Right renal cortex interstitium (tissue), 3 donors: ENCODE results near the gene SYT3. TPM values are rescaled to one million over a fixed set of nuclear protein-coding genes. Genes with fewer than 3 reads are reported as not detected.
"Not testable (repeated sequence)": the region's sequence is repeated elsewhere in the genome, so short reads cannot be mapped to it uniquely, and the experiment has no call there.

ENCODE experiments used
- DNase-seq, 3 donors: peaks; one replicate each; pipeline ENCODE4 v3.0.0-alpha.2; 2013; ENCODE audit warnings: low read depth in 3 of 3, low spot score in 2 of 3
- polyA plus RNA-seq, 3 donors: library from polyadenylated mRNA; unstranded; fragments of 120-200 nt; gene quantifications; one replicate each; pipeline ENCODE4 v1.2.1, GENCODE V29; 2013; ENCODE audit not compliant: insufficient read length in 3 of 3

SYT3 gene
- polyA plus RNA-seq, 3 donors, result 0.47 to 1.0 (median 0.65) TPM

DNA sequence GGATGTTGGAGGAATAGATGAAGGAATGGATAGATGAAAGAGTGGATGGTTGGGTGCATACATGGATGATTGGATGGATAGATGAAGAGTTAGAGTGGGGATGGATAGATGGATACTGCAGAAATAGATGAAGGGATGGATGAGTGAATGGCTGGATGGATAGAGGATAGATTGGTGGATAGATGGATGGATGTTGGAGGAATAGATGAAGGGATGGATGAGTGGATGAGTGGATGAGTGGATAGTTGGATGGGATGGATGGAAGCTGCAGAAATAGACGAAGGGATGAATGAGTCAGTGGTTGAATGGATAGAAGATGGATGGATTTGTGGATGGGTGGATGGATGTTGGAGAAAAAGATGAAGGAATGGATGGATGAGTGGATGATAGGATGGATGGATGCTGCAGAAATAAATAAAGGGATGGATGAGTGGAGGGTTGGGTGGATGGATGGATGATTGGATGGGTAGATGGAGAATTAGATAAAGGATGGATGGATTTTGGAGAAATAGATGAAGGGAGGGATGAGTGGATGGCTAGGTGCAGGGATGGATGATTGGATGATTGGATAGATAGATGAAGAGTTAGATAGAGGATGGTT lies 4.7 kb upstream of the SYT3 start:
- DNase-seq, result no peak

DNA sequence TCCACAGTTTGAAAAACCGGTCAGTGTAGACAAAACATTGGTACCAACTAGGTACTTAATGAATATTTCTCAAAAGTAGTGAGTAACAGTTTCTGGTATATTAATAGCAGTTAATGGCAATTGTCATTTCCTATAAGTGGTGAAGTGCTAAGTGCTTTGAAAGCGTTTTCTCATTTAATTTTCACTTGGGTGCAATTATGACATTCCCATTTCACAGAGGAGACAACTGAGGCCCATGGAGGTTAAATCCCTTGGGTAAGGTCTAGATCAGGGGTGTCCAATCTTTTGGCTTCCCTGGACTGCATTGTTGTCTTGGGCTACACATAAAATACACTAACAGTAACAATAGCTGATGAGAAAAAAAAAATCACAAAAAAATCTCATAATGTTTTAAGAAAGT lies 687 bp upstream of the SYT3 start:
- DNase-seq, result no peak

DNA sequence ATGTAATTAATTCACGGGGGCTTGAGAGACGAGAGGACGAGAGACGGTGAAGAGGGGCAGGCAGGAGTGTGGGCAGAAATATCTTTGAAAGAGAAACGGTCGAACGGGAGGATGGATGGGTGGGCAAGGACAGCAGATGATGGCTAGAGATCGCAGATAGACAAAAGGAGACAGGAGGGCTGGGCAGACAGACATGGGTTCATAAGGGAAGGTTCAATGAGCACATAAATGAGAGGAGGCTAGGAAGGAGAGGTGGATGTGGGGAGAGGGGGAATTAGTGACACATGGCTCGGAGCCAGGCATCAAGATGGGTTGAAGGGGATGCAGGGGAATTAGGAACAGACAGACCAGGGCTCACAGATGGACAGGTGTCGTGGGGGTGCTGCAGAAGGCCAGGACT lies 1.1 kb downstream of the SYT3 start:
- no peak for DNase-seq

DNA sequence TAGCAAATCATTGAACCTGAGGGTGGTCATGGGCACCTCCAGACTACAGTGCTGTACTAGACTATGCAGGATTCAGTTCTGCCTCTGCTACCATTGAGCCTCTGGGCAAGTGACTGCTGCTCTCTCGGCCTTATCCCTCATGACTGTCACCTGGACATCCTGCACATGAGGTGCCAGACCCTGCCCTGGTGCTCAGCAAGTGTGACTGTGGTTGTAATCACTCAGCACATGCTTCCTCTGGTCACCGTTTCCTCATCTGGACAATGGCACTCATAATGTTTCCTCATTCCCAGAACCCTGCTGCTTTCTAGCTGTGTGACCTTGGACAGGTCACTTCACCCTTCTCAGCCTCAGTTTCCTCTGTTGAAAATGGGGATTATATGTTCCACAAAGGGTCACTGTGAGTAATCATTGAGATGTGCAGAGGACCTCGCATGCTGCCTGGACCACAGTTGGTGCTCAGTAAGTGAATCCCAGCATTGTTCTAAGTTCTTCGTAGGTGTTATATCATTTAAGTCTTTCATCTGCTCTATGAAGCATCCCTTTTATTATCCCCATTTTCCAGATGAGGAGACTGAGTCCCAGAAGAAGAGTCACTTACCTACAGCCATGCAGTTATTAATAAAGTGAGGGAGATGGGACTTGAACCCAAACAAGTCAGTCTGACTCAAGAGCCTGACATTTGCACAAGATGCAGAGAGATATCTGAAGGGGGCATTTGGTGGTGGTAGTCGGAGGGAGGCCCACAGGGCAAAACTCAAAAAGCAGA lies 3.2 kb downstream of the SYT3 start:
- DNase-seq, result no peak

DNA sequence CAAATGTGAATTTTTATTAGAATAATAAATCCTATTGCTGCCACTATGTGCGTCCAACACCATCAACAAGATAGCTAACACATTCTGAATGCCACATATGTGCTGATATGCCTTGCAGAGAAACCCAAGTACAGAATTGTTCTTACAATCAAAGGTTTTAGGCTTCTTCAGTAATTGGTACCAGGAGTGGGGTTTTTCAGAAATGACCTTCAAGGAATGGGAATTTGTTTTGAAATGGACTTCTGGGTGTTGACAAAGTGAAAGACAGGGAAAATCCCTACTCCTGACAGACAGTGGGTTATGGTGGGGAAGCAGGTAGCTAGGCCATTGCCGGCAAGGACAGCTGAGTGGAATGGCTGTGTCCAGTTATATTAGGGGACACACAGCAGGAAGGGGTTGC lies 5.7 kb downstream of the SYT3 start:
- no peak for DNase-seq

DNA sequence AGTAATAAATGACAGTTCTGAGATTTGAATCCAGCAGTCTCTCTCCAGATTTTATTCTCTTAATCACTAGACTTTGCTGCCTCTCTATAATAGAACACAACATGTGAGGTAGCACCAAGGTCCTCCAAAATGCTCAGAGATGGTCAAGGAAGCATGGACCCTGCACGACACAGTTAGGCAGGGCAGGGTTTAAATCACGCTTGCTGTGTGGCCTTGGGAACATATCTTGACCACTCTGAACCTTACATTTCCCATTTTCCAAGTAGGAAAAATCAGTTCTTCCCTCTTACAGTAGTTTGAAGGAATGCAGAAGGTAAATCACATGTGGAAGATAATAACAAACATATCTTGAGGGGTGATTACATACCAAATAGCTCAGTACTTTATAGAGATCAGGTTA lies 6.3 kb downstream of the SYT3 start:
- DNase-seq, result no peak

DNA sequence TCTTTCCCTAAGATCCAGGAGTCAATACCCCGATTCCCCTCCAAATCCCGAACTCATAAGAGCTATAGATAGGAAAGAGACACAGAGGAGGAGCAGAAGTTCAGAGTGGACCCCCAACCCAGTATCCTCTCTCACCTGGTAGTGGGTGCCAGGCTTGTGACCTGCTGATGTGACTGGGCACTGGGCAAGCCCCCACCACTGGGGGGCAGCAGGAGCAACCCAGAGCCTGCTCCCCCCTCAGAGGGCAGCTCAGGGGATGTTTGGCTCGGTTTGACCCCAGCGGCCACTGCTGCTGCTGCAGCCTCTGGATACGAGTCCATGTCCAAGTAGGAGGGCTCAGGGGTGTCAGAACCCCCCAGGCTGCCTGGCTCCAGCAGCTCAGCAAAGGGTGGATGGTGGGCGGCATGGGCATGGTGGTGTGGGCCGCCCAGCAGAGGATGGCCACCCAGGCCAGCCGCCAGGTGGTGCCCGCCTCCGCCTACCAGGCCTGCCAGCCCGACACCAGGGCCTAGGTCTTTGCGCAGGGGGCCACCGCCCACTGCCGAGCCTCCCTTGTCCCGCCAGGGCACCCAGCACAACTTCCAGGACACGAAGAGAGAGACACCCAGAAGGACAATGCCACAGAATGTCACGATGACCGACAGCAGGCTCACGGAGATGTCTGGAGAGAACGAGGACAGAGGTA lies 7.4 kb downstream of the SYT3 start:
- no peak for DNase-seq

DNA sequence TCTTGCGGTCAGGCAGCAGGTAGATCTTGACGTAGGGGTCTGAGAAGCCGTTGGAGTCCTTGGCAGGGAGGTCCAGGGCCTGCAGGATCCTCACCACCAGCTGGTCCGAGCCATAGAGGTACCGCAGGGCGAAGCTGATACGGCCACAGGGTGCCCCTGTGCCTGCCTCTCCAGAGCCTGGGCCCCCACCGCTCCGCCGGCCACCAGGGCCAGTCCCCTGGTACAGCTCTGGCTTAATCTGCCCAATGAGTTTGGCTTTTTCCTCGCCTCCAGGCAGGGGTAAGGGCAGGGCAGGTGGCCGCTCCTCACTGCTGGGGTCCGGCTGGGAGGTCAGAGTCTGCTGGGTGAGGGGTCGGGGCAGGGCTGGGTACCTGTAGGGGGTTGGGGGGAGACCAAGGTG lies 9.9 kb downstream of the SYT3 start:
- DNase-seq, result no peak

DNA sequence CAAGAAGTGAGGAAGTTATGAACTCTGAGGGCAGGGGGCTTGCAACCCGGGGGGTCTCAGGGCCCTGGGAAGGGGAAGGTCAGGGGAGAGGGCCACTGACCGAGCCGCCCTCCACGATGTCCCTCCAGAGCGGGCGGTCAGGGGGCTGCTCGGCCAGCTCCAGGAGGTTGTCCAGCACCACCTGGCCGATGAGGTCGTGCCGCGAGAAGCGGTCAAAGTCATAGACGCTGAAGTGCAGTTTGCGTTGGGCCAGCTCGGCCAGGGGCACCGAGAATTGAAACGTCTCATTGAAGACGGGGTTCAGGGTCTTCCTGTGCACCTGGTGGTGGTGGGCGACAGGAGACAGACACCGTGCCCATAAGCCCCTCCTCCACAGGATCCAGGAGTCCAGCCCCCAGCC lies 10.5 kb downstream of the SYT3 start:
- DNase-seq, result no peak

DNA sequence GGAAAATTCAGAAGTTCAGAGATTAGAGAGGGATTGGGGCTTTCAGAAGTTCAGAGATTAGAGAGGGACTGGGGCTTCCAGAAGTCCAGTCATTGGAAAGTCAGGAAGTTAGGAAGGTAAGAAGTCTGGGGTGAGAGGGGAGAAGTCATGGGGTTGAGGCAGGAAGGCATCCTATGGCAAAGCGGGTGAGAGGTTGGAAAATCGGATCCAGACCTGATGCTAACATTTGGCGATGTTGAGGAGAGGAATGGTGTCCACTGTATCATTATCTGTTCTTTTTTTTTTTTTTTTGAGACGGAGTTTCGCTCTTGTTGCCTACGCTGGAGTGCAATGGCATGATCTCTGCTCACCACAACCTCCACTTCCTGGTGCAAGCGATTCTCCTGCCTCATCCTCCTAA lies 11.1 kb downstream of the SYT3 start:
- no peak for DNase-seq

DNA sequence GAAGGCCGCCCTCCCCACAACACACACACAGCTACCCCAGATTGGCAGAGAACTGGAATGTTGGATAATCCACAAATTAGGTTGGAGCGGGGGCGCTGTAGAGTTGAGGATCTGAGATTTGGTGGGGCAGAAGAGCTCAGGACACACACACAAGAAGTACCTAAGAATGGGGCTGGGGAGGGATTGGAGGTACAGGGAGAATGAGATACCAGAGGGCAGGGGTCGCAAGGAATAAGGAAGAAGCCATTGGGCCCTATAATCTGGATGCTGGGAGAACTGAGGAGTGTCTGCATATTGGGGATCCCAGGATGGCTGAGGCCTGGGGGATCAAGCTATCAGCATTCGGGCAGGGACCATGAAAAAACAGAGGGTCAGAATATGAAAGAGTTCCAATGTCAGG lies 11.5 kb downstream of the SYT3 start:
- no peak for DNase-seq

DNA sequence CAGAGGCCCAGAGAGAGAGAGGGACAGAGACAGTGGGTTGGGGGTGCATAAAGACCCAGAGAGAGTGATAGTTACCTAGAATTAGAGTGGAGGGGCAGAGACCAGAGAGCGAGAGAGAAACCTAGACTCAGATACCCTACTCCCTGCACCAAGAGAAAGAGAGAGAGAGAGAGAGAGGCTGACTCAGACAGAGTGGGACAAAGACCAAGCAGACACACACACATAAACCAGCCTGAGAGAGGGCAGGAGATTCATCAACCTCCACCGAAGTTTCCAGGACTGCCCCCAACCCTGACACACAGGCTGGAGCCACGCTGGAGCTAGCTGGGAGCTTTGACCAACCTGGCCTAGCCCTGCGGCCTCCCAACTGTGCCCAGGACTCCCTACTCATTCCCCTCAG lies 12.9 kb downstream of the SYT3 start:
- no peak for DNase-seq

DNA sequence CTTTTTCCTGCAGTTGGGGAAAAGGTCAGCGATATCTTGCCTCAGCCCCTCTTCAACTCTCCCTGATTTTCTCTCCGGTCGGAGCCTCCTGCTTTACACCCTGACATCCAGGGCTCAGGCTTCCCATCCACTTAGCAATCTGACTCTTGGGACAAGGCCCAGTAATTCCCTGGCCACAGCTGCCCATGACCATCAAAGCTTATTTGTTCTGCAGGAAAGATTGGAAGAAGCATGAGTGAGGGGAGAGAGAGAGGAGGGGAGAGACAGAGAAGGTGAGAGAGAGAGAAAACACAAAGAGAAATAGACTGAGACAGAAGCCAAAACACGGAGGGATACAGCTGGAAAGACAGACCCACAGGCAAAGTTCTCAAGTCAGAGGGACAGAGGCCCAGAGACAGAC lies 13.7 kb downstream of the SYT3 start:
- no peak for DNase-seq

DNA sequence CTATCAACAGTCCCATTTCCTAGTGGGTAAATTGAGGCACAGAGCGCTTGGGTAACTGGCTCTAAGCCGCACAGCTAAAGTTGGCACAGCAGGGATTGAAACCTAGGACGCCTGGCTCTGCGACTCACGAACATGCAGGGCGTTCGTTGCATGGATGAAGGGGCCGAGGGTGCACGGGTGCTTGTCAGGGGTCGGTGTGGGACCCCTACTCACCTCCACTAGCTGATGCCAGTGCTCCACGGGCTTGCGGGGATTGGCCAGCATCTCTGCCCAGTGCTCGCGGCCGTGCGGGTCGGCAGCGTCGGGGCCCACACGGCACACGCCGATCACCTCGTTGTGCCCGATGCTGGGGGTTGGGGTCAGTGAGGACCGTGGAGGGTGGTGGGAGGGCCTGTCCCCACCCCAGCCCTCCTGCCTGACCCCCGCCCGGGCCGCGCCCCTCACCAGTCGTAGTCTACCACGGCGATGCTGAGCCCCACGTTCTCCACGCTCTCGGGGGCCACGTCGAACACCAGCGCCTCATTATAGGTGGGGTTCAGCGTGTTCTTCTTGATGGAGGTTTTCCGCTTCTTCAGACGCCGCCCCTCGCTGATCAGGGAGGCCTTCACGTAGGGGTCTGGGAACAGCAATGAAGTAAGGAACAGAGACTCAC lies 14.6 kb downstream of the SYT3 start:
- DNase-seq, result no peak

DNA sequence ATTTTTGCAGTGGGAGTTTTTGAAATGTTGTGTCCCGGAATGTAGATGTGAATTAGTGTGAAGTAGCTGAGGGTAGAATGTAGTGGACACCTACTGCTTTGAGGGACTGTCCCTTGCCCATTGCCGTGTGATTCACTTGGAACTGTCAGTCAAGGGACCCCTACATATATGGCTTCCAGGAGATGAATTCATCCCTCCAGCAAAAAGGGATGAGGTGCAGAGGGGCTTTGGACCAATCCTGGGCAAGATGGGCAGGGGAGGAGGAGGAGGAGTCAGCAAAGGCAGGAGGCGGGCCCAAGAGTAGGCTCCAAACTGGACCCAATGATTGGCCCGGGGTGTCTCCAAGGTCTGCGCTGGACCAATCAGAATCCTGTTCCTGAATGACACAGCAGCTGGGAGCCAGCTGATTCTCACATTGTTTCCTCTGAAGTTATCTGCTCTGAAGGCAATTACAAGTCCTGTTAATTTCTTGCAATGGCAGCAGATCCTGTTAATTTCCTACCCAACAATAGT lies 19.2 kb downstream of the SYT3 start:
- not testable (repeated sequence) for DNase-seq

DNA sequence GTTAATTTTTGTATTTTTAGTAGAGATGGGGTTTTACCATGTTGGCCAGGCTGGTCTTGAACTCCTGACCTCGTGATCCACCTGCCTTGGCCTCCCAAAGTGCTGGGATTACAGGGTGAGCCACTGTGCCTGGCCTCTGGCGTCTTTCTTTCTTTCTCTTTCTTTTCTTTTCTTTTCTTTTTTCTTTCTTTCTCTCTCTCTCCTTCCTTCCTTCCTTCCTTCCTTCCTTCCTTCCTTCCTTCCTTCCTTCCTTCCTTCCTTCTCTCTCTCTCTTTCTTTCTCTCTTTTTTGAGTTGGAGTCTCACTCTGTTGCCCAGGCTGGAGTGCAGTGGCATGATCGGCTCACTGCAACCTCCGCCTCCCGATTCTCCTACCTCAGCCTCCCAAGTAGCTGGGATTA lies 20.5 kb downstream of the SYT3 start:
- DNase-seq, result not testable (repeated sequence)

DNA sequence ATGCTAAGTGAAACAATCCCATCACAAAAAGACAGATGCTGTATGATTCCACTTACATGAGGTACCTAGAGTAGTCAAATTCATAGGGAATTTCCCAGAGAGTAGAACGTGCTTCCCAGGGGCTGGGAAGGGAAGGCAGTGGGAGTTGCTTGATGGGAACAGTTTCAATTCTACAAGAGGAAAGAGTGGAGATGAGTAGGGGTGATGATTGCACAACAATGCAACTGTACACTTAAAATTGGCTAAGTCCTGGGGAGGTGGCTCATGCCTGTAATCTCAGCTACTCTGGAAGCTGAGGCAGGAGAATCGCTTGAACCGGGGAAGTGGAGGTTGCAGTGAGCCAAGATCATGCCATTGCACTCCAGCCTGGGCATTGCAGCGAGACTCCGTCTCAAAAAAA lies 21.3 kb downstream of the SYT3 start:
- DNase-seq, result not testable (repeated sequence)

DNA sequence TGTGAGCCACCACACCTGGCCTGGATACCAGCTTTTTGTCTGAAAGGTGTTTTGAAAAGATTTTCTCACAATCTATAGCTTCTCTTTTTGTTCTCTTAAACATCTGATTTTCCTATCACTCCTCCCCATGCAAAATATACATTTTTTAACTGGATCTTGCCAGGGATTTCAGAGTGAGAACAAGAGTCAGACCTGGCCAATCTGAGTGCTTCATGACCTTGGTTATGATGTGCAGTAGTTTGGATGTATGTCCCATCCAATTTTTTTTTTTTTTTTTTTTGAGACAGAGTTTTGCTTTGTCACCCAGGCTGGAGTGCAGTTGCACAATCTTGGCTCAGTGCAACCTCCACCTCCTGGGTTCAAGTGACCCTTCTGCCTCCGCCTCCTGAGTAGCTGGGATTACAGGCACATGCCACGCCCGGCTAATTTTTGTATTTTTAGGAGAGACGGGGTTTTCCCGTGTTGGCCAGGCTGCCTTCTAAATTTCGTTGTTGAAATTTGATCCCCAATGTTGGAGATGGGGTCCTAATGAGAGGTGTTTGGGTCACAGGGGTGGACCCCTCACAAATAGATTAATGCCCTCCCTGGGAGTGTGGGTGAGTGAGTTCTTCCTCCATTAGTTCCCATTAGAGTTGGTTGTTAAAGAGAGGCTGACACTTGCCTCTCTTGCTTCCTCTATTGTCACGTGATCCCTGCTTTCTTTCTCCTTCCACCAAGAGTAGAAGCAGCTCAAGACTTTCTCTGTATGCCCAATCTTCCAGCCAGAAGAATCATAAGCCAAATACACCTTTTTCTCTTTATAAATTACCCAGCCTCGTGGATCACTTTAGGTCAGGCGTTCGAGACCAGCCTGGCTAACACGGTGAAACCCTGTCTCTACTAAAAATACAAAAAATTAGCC lies 26.9 kb downstream of the SYT3 start:
- not testable (repeated sequence) for DNase-seq

DNA sequence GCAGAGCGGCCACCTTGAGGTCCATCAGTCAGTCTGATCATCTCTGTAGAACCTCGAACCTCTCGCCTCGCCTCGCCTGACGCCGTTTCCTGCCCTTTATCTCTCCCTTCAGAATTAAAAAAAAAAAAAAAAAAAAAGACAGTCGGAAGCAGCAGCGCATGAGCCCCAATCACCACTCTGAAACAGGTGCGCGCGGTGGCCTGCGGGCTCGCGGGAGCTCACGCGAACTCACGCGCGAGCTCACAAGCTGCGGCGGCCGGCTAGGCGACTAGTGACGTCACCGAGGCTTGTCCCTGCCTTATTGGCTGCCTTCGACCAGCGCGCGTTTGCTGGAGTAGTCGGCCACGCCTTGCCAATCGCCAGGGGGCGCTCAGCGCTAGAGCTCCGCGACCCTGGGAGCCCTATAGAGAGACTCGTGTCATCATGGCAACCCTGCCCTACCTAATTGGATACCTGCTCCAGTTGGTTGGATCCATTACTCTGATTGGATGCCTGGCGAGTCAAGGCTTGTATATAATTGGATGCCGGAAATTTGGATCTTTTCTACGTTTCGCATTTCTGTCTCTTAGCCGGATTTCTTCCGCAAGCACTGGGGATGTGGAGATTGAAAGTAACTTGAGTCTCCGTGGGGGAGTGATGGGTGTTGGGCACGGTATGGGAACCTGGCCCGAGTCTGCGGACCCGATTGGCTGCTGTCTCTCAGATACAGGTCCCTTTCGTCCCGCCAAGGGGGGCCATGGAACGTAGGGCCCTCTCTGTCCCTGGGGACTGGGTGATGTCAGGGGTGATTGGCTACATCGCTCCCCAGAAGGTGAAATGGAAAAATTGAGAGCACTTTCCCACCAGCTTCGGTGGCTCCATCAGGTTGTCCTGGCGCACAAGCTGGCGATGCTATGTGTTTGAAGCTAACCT lies 31.6 kb downstream of the SYT3 start:
- DNase-seq, result peak; percentile 75 to 82 (median 76)
